ENCODE data around the gene ARHGAP1.
A peak's percentile ranks its signal among the peaks of the same experiment; 100 is the strongest.

Gene ARHGAP1

DNA sequence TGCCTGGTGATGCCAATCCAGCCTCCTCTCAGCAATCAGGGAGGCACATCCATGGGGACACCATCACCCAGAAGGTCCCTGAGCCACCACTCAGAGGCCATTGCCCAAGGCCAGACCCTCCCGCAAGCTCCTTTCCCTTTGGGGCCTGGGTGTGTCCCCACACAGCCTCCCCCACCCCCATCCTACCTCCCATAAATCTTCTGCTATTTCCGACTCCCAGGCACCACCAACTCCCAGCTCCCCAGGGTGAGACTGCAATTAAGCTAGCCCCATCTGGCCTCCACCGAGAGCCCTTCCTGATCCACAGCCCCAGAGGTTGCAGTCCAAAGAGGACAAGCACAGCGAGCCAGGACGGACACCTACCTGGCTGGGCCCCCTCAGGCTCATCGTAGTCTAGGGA is 6.3 kb downstream of the ARHGAP1 start:
- Mint-ChIP-seq H3K4me3 (no peak overlapping the region), H3K36me3 (ENCODE audit: low read depth) (peaks cover 19% of the 10 kb centered on the region), H3K4me1 (peaks cover 20% of the 10 kb centered on the region), H3K27me3 (ENCODE audit: low read depth) (no peaks in the 10 kb centered on the region), H3K9me3 (no peaks in the 10 kb centered on the region), H3K27ac (peak overlapping the region in 1 of 3 experiments; percentile 31)
- no peak for TF ChIP-seq CTCF (IDR thresholded peaks at IDR 0.05; ENCODE audit: unreplicated experiment in 3 of 3)

DNA sequence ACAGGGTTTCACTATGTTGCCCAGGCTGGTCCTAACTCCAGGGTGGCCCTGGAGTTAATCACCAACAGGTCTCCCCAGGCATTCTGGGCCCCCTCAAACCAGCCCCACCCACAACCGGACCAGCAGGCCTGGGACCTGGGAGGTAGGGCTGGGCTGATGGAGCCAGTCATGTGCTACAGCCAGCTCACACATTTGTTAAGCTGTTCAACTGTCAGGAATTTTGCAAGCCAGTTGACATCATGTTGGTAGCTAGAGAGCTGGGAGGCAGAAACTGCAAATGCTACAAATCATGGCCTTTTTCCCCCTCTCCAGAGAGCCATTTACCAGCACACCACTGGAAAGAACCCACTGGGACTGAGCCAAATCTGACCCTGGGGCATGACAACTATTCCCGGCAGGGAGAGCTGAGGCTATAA is 6.8 kb downstream of the ARHGAP1 start:
- no peak overlapping the region for H3K4me3 Mint-ChIP-seq
- no peak for TF ChIP-seq CTCF (IDR thresholded peaks at IDR 0.05; ENCODE audit: unreplicated experiment in 3 of 3)
- H3K27ac Mint-ChIP-seq, result no peak overlapping the region
- H3K27me3 Mint-ChIP-seq (ENCODE audit: low read depth), result no peaks in the 10 kb centered on the region
- H3K4me1 Mint-ChIP-seq, result peaks cover 15% of the 10 kb centered on the region
- no peaks in the 10 kb centered on the region for H3K9me3 Mint-ChIP-seq
- H3K36me3 Mint-ChIP-seq (ENCODE audit: low read depth), result peaks cover 21% of the 10 kb centered on the region

DNA sequence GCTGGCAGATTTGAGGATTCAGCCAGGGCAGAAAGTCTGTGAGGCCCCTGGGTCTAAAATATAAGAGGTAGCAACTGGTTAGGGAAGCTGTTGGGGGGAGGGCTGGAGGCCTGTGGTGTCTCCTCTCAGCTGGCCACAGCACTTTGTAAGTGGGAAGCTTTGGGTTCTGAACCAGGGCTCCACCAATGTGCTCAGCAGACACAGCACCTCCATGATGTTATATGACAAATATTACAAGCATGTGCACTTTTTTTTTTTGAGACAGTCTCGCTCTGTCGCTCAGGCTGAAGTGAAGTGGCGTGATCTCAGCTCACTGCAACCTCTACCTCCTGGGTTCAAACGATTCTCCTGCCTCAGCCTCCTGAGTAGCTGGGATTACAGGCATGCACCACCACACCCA is 8.0 kb downstream of the ARHGAP1 start:
- H3K4me1 Mint-ChIP-seq, result peaks cover 7% of the 10 kb centered on the region
- no peaks in the 10 kb centered on the region for H3K27me3 Mint-ChIP-seq (ENCODE audit: low read depth)
- no peak overlapping the region for H3K27ac Mint-ChIP-seq
- H3K9me3 Mint-ChIP-seq, result no peaks in the 10 kb centered on the region
- H3K36me3 Mint-ChIP-seq (ENCODE audit: low read depth), result peaks cover 29% of the 10 kb centered on the region
- no peak overlapping the region for H3K4me3 Mint-ChIP-seq
- TF ChIP-seq CTCF (IDR thresholded peaks at IDR 0.05; ENCODE audit: unreplicated experiment in 3 of 3), result no peak

DNA sequence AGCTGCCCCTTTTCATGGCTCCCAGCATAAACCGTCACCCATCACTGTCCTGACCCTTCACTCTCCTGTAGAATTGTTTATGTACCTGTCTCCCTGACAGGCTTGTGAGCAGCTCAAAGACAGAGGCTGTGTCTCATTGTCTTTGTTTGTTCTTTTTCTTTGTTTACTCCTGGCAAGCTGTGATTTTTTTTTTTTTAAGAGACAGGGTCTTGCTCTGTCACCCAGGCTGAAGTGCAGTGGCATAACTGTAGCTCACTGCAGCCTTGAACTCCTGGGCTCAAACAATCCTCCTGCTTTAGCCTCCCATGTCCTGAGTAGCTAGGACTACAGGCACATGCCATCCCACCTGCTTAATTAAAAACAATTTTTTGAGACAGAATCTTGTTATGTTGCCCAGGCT is 9.7 kb downstream of the ARHGAP1 start:
- H3K27ac Mint-ChIP-seq, result no peak overlapping the region
- H3K27me3 Mint-ChIP-seq (ENCODE audit: low read depth), result no peaks in the 10 kb centered on the region
- no peak overlapping the region for H3K4me3 Mint-ChIP-seq
- peaks cover 6% of the 10 kb centered on the region for H3K4me1 Mint-ChIP-seq
- TF ChIP-seq CTCF (IDR thresholded peaks at IDR 0.05; ENCODE audit: unreplicated experiment in 3 of 3), result no peak
- peaks cover 34% of the 10 kb centered on the region for H3K36me3 Mint-ChIP-seq (ENCODE audit: low read depth)
- H3K9me3 Mint-ChIP-seq, result no peaks in the 10 kb centered on the region

- Mint-ChIP-seq H3K36me3 (ENCODE audit: low read depth) (peaks cover 37% of the 10 kb centered on the region), H3K27ac (peak overlapping the region; percentile 31 to 57 (median 35)), H3K4me1 (no peaks in the 10 kb centered on the region), H3K27me3 (ENCODE audit: low read depth) (no peaks in the 10 kb centered on the region), H3K4me3 (no peak overlapping the region), H3K9me3 (no peaks in the 10 kb centered on the region)
- TF ChIP-seq CTCF (IDR thresholded peaks at IDR 0.05; ENCODE audit: unreplicated experiment in 3 of 3), result no peak
Observed at GRCh38 chr11:46686886-46687795, 13.3 kb downstream of the ARHGAP1 start.

- peak overlapping the region in 1 of 3 experiments; percentile 35 for H3K27ac Mint-ChIP-seq
- TF ChIP-seq CTCF (IDR thresholded peaks at IDR 0.05; ENCODE audit: unreplicated experiment in 3 of 3), result no peak
- no peaks in the 10 kb centered on the region for H3K27me3 Mint-ChIP-seq (ENCODE audit: low read depth)
- no peaks in the 10 kb centered on the region for H3K4me1 Mint-ChIP-seq
- no peak overlapping the region for H3K4me3 Mint-ChIP-seq
- H3K9me3 Mint-ChIP-seq, result no peaks in the 10 kb centered on the region
- peaks cover 36% of the 10 kb centered on the region for H3K36me3 Mint-ChIP-seq (ENCODE audit: low read depth)
Observed at GRCh38 chr11:46684367-46684766, 16.1 kb downstream of the ARHGAP1 start.

All from nephron (organoid).